Adrenal gland (tissue), 12 donors: ENCODE data around the gene CYP26A1. TPM values are rescaled to one million over a fixed set of nuclear protein-coding genes. Genes with fewer than 3 reads are reported as not detected.

Experiments used
- DNase-seq, 7 donors: peaks; one replicate each; pipeline ENCODE4 v3.0.0-alpha.2; 2019 to 2020
- H3K27ac ChIP-seq, 5 donors: fragments of 200-600 bp; sonication (generic) in 4 of 5; 1 replicate in 3 of 5; 2 replicates in 2 of 5; pipeline versions ENCODE4 v1.5.1 to v1.8.0; 2016 to 2020; ENCODE audit warnings: mild to moderate bottlenecking in 1 of 5
- H3K27me3 ChIP-seq: fragments of 200-600 bp; 2 replicates; pipeline ENCODE4 v1.8.0; 2021
- H3K36me3 ChIP-seq, 2 donors: fragments of 200-600 bp; replicated peaks in 1 of 2; 1 replicate in 1 of 2; 2 replicates in 1 of 2; pipeline versions ENCODE4 v1.5.1 to v1.8.0; 2018 to 2022
- H3K4me1 ChIP-seq, 2 donors: fragments of 200-600 bp; replicated peaks in 1 of 2; 1 replicate in 1 of 2; 2 replicates in 1 of 2; pipeline versions ENCODE4 v1.5.1 to v1.8.0; 2018 to 2021
- H3K4me3 ChIP-seq, 4 donors: fragments of 200-600 bp; sonication (generic) in 3 of 4; one replicate each; pipeline ENCODE4 v1.5.1; 2016 to 2018
- H3K9me3 ChIP-seq, 3 donors: fragments of 200-600 bp; sonication (generic) in 1 of 3; replicated peaks in 1 of 3; 1 replicate in 2 of 3; 2 replicates in 1 of 3; pipeline versions ENCODE4 v1.5.1 to v1.8.0; 2016 to 2021
- CTCF ChIP-seq, 6 experiments: fragments of 450-650 bp in 4 of 6; fragments of 200-600 bp in 2 of 6; sonication (generic) in 1 of 6; IDR thresholded peaks; 1 replicate in 5 of 6; 2 replicates in 1 of 6; pipeline versions ENCODE4 v1.5.1 to v1.8.0; 2016 to 2021; ENCODE audit warnings: antibody characterized with exemption in 6 of 6, mild to moderate bottlenecking in 2 of 6, moderate library complexity in 1 of 6
- POLR2A ChIP-seq, 2 donors: fragments of 450-650 bp; IDR thresholded peaks; one replicate each; pipeline ENCODE4 v1.6.1; 2017; ENCODE audit warnings: antibody characterized with exemption in 2 of 2, mild to moderate bottlenecking in 2 of 2, moderate library complexity in 1 of 2
- WGBS, 4 donors: extraction: QIAGEN DNeasy Blood & Tissue Kit in 2 of 4; methylation state at CpG; one replicate each; pipeline versions ENCODE4 v1.1.5 to v1.1.7; 2013 to 2017; 5-methylcytosine and 5-hydroxymethylcytosine counted together
- intact Hi-C, 2 donors: fragments of 100-400 bp; cut with DNase I; formaldehyde crosslinking; loops; one replicate each; pipeline versions ENCODE4 v1.14.1 to v1.15.0; 2022 to 2023
- polyA plus RNA-seq, 3 donors: library from polyadenylated mRNA; stranded (reverse); fragments of 200-250 nt in 2 of 3; fragments of 350-450 nt in 1 of 3; fragmentation: Illumina TruSeq in 1 of 3; extraction: RNeasy Lipid Tissue Mini Kit (QIAGEN cat#74804) in 1 of 3; gene quantifications; one replicate each; pipeline ENCODE4 v1.2.3, GENCODE V29; 2013 to 2014
- total RNA-seq, 9 donors: library from RNA; depleted of rRNA in 4 of 9; stranded (reverse); fragments of >200 nt in 4 of 9; fragments of 120-200 nt in 1 of 9; fragmentation: NEBNext Ultra II Directional in 1 of 9; extraction: Animal tissue kit (Norgen Biotek cat#: 25700) in 1 of 9; gene quantifications; one replicate each; pipeline versions ENCODE4 v1.1.0 to v1.2.4, GENCODE V29; 2013 to 2023
- donor health status: healthy with polysubstance abuse.
- donor health status: Bipolar disorder and iron deficiency.
- donor health status: DM: yes; HTN: yes; CAD: no.
- donor health status: DM: no; HTN: no; CAD: no.
- donor health status: DM: no; HTN: no; CAD: no.
- donor health status: DM: yes; HTN: yes; CAD: no.

The CYP26A1 gene
- total and polyA plus RNA-seq, 12 donors = 0.06 to 4.2 (median 0.42) TPM; not detected in 4

GRCh38 chr10:93085272-93085859, 11.7 kb downstream of the CYP26A1 start:
- Histone ChIP-seq H3K4me1 (no peaks in the 10 kb centered on the region), H3K9me3 (no peaks in the 10 kb centered on the region), H3K27me3 (no peaks in the 10 kb centered on the region), H3K36me3 (no peaks in the 10 kb centered on the region), H3K4me3 (no peak overlapping the region), H3K27ac (no peak overlapping the region)
- intact Hi-C loops = loop anchor here (10.0 kb wide), 2 partner anchors 199 to 269 kb away; no protein-coding TSS in a partner anchor
- WGBS, 4 donors = 57 to 67% (median 63%) methylated on average over 4 of the region's 4 CpGs
- no peak for TF ChIP-seq POLR2A (IDR thresholded peaks at IDR 0.05)
- no peak for TF ChIP-seq CTCF (IDR thresholded peaks at IDR 0.05)
- peak in 1 of 7 donors; percentile 11 for DNase-seq

- WGBS, 4 donors = 88 to 96% (median 92%) methylated on average over 6 of the region's 6 CpGs
- intact Hi-C loops = loop anchor here (10.0 kb wide), 2 partner anchors 199 to 269 kb away; no protein-coding TSS in a partner anchor
- Histone ChIP-seq H3K4me1 (no peaks in the 10 kb centered on the region), H3K27ac (no peak overlapping the region), H3K36me3 (no peaks in the 10 kb centered on the region), H3K9me3 (no peaks in the 10 kb centered on the region), H3K4me3 (no peak overlapping the region), H3K27me3 (no peaks in the 10 kb centered on the region)
- peak in 1 of 7 donors; percentile 15 for DNase-seq
- TF ChIP-seq CTCF (IDR thresholded peaks at IDR 0.05) (no peak), POLR2A (IDR thresholded peaks at IDR 0.05) (no peak)
Observed at GRCh38 chr10:93086289-93086688, 12.6 kb downstream of the CYP26A1 start.

GRCh38 chr10:93087846-93088245, 14.2 kb downstream of the CYP26A1 start:
- no peak for TF ChIP-seq POLR2A (IDR thresholded peaks at IDR 0.05)
- no peak for TF ChIP-seq CTCF (IDR thresholded peaks at IDR 0.05)
- H3K36me3 ChIP-seq = no peaks in the 10 kb centered on the region
- H3K9me3 ChIP-seq = no peaks in the 10 kb centered on the region
- no peaks in the 10 kb centered on the region for H3K4me1 ChIP-seq
- no peak overlapping the region for H3K27ac ChIP-seq
- H3K27me3 ChIP-seq = no peaks in the 10 kb centered on the region
- intact Hi-C loops = loop anchor here (10.0 kb wide), 2 partner anchors 197 to 267 kb away; no protein-coding TSS in a partner anchor
- no peak for DNase-seq
- no peak overlapping the region for H3K4me3 ChIP-seq
- 73 to 81% (median 79%) methylated on average over 3 of the region's 3 CpGs for WGBS, 4 donors

- no peak overlapping the region for H3K27ac ChIP-seq
- no peaks in the 10 kb centered on the region for H3K27me3 ChIP-seq
- WGBS, 4 donors = 65 to 72% (median 69%) methylated on average over 4 of the region's 4 CpGs
- H3K4me1 ChIP-seq = no peaks in the 10 kb centered on the region
- H3K36me3 ChIP-seq = no peaks in the 10 kb centered on the region
- H3K4me3 ChIP-seq = no peak overlapping the region
- peak in 1 of 7 donors; percentile 35 for DNase-seq
- intact Hi-C loops = loop anchor here (10.0 kb wide), 2 partner anchors 196 to 266 kb away; no protein-coding TSS in a partner anchor
- H3K9me3 ChIP-seq = no peaks in the 10 kb centered on the region
- TF ChIP-seq POLR2A (IDR thresholded peaks at IDR 0.05) (no peak), CTCF (IDR thresholded peaks at IDR 0.05) (no peak)
Observed at GRCh38 chr10:93088466-93088865, 14.8 kb downstream of the CYP26A1 start.
